Peyer's patch (tissue), 4 donors: ENCODE data around the gene RAD54L. TPM values are rescaled to one million over a fixed set of nuclear protein-coding genes. Genes with fewer than 3 reads are reported as not detected.
"Not testable (repeated sequence)": the region's sequence is repeated elsewhere in the genome, so short reads cannot be mapped to it uniquely, and the experiment has no call there.

Experiments
- DNase-seq, 3 donors: peaks; one replicate each; pipeline ENCODE4 v3.0.0-alpha.2; 2017 to 2019
- H3K27ac ChIP-seq, 4 donors: fragments of 200-600 bp; sonication (generic); one replicate each; pipeline ENCODE4 v1.5.1; 2016 to 2019
- H3K27me3 ChIP-seq, 2 donors: fragments of 200-600 bp; sonication (generic); one replicate each; pipeline ENCODE4 v1.5.1; 2019
- H3K36me3 ChIP-seq, 3 donors: fragments of 200-600 bp; sonication (generic); one replicate each; pipeline ENCODE4 v1.5.1; 2016 to 2019
- H3K4me1 ChIP-seq, 4 donors: fragments of 200-600 bp; sonication (generic); one replicate each; pipeline ENCODE4 v1.5.1; 2016 to 2019
- H3K4me3 ChIP-seq, 4 donors: fragments of 200-600 bp; sonication (generic); 1 replicate in 3 of 4; 2 replicates in 1 of 4; pipeline ENCODE4 v1.5.1; 2016 to 2019; ENCODE audit warnings: mild to moderate bottlenecking in 1 of 4
- H3K9me3 ChIP-seq, 4 donors: fragments of 200-600 bp; sonication (generic); one replicate each; pipeline ENCODE4 v1.5.1; 2016 to 2019; ENCODE audit warnings: mild to moderate bottlenecking in 1 of 4
- POLR2A ChIP-seq, 2 donors: fragments of 450-650 bp; IDR thresholded peaks; one replicate each; pipeline ENCODE4 v1.5.1; 2017; ENCODE audit warnings: antibody characterized with exemption in 2 of 2, mild to moderate bottlenecking in 2 of 2, moderate library complexity in 2 of 2
- total RNA-seq, 4 donors: library from RNA; depleted of rRNA; stranded (reverse); fragments of >200 nt; gene quantifications; one replicate each; pipeline ENCODE4 v1.1.0, GENCODE V29; 2016
- TF ChIP-seq, protein P1 (sequence below), 6 experiments: fragments of 450-650 bp in 4 of 6; fragments of 200-600 bp in 2 of 6; sonication (generic) in 1 of 6; IDR thresholded peaks; one replicate each; pipeline ENCODE4 v1.5.1; 2017 to 2019; ENCODE audit warnings: antibody characterized with exemption in 6 of 6, mild to moderate bottlenecking in 3 of 6, moderate library complexity in 1 of 6

RAD54L gene
- total RNA-seq, 4 donors from 2014 or later, result 3.9 to 71.8 (median 10.3) TPM

DNA sequence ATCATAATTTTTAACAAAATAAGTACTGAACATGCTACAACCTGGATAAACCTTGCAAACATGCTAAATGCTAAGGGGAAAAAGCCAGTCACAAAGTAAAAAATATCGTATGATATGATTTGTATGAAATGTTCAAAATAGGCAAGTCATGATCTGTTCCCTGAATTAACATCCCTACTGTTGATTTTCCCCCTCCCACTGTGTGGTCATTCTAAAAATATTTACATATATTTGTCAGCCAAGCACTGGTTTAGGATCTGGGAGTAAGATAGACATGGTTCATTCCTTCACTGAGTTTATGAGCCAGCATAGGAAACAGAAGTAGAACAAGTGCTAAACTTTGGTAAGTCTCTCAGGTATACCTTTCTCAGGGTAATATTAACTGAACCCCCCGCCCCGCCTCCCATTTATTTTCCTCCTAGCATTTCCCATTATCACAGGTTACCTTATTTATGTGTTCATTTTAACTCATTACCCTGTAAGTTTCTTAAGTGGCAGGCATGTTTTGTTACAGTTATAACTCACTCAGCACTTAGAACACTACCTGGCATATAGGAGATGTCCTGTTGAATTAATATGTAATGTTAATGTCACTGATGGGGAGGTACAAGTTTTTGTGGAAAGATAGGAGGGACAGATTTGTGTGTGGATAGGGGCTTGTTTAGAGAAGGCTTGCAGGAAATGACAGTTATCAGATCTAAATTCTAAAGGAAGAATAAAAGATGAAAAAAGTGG is 68.3 kb downstream of the RAD54L start:
- no peak overlapping the region for H3K27ac ChIP-seq
- TF ChIP-seq POLR2A (IDR thresholded peaks at IDR 0.05), result no peak
- TF ChIP-seq, protein P1, sequence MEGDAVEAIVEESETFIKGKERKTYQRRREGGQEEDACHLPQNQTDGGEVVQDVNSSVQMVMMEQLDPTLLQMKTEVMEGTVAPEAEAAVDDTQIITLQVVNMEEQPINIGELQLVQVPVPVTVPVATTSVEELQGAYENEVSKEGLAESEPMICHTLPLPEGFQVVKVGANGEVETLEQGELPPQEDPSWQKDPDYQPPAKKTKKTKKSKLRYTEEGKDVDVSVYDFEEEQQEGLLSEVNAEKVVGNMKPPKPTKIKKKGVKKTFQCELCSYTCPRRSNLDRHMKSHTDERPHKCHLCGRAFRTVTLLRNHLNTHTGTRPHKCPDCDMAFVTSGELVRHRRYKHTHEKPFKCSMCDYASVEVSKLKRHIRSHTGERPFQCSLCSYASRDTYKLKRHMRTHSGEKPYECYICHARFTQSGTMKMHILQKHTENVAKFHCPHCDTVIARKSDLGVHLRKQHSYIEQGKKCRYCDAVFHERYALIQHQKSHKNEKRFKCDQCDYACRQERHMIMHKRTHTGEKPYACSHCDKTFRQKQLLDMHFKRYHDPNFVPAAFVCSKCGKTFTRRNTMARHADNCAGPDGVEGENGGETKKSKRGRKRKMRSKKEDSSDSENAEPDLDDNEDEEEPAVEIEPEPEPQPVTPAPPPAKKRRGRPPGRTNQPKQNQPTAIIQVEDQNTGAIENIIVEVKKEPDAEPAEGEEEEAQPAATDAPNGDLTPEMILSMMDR (IDR thresholded peaks at IDR 0.05), result no peak
- no peak overlapping the region for H3K4me3 ChIP-seq
- no peaks in the 10 kb centered on the region for H3K9me3 ChIP-seq
- H3K4me1 ChIP-seq, result no peaks in the 10 kb centered on the region
- no peaks in the 10 kb centered on the region for H3K27me3 ChIP-seq
- no peak for DNase-seq
- H3K36me3 ChIP-seq, result peaks cover 0 to 73% (median 4%) of the 10 kb centered on the region in 3 donors

DNA sequence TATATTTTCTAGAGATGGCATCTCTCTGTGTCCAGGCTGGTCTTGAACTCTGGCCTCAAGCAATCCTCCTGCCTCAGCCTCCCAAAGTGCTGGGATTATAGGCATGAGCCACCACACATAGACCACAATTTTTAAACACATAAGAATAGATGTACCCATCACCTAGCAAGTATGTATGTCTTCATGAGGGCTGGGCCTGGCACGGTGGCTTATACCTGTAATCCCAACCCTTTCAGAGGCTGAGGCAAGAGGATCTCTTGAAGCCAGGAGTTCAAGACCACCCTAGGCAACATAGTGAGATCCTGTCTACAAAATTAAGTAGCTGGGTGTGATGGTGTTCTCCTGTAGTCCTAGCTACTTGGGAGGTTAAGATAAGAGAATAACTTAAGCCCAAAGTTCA is 69.8 kb downstream of the RAD54L start:
- TF ChIP-seq, protein P1 (IDR thresholded peaks at IDR 0.05), result no peak
- no peak for TF ChIP-seq POLR2A (IDR thresholded peaks at IDR 0.05)
- Histone ChIP-seq H3K36me3 (peaks cover 0 to 58% (median 4%) of the 10 kb centered on the region in 3 donors), H3K4me1 (no peaks in the 10 kb centered on the region), H3K27me3 (no peaks in the 10 kb centered on the region), H3K4me3 (no peak overlapping the region), H3K9me3 (no peaks in the 10 kb centered on the region), H3K27ac (no peak overlapping the region)
- no peak for DNase-seq

DNA sequence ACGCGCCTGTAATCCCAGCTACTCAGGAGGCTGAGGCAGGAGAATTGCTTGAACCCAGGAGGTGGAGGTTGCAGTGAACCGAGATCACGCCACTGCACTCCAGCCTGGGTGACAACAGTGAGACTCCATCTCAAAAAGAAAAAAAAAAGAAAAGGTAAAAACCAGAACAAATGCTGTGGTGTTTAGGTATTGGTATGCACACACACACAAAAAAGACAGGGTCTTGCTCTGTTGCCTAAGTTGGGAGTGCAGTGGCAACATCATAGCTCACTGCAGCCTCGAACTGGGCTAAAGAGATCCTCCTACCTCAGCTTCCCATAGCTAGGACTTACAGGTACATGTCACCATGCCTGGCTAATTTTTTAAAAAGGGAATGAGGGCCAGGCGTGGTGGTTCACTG is 71.7 kb downstream of the RAD54L start:
- not testable (repeated sequence) for H3K4me3 ChIP-seq, DNase-seq, H3K9me3 ChIP-seq, H3K27ac ChIP-seq, H3K27me3 ChIP-seq, H3K4me1 ChIP-seq
- H3K36me3 ChIP-seq, result peaks cover 0 to 38% (median 0%) of the 10 kb centered on the region in 3 donors

DNA sequence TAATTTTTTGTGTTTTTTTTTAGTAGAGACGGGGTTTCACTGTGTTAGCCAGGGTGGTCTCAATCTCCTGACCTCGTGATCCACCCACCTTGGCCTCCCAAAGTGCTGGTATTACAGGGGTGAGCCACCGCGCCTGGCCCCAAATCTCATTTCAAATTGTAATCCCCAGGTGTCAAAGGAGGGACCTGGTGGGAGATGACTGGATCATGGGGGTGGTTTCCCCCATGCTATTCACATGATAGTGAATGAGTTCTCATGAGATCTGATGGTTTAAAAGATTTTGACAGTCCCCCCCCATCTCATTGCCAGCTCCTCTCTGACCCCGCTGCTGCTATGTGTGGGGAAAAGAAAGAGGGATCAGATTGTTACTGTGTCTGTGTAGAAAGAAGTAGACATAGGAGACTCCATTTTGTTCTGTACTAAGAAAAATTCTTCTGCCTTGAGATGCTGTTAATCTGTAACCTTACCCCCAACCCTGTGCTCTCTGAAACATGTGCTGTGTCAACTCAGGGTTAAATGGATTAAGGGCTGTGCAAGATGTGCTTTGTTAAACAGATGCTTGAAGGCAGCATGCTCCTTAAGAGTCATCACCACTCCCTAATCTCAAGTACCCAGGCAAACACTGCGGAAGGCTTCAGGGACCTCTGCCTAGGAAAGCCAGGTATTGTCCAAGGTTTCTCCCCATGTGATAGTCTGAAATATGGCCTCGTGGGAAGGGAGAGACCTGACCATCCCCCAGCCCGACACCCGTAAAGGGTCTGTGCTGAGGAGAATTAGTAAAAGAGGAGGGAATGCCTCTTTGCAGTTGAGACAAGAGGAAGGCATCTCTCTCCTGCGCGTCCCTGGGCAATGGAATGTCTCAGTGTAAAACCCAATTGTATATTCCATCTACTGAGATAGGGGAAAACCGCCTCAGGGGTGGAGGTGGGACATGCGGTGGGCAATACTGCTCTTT is 72.7 kb downstream of the RAD54L start:
- H3K4me1 ChIP-seq, H3K9me3 ChIP-seq, H3K27ac ChIP-seq, H3K4me3 ChIP-seq, DNase-seq, H3K27me3 ChIP-seq: not testable (repeated sequence)
- H3K36me3 ChIP-seq, result peaks cover 0 to 29% (median 0%) of the 10 kb centered on the region in 3 donors

DNA sequence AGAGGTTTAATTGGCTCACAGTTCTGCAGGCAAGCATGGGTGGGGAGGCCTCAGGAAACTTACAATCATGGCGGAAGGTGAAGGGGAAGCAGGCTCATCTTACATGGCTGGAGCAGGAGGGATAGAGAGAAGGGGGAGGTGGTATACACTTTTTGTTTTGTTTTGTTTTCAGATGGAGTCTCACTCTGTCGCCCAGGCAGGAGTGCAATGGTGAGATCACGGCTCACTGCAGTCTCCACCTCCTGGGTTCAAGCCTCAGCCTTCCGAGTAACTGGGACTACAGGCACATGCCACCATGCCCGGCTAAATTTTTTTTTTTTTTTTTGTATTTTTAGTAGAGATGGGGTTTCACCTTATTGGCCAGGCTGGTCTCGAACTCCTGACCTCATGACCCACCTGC is 74.6 kb downstream of the RAD54L start:
- H3K9me3 ChIP-seq, H3K4me3 ChIP-seq, H3K36me3 ChIP-seq, H3K27ac ChIP-seq, DNase-seq, H3K4me1 ChIP-seq, H3K27me3 ChIP-seq: not testable (repeated sequence)

DNA sequence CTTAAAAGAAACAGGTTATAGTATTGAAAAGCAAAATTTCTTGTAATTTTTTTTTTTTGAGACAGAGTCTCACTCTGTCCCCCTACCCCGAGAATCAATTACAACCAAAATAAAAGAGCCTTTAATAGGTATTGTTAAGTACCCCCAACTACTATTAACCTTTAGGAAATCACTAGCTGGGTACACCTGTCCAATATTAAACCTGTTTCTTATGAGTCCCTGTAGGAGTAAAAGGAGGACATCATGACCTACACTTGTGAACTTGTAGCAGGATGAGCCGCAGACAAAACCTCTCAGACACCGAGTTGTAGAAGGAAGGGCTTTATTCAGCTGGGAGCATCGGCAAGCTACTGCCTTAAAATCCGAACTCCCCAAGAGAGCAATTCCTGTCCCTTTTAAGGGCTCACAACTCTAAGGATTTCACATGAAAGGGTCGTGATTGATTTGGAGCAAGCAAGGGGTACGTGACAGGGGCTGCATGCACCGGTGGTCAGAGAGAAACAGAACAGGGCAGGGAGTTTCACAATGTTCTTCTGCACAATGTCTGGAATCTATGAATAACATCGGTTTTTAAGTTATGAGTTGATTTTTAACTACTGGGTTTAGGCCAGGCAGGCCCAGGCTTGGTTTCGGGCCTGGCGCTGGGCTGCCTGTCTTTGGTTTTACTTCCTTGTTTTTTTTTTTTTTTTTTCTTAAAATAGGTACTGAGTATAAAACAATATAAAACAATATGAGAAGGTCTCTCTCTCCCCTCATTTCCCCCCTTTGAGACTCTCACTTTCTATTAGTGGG is 77.9 kb downstream of the RAD54L start:
- not testable (repeated sequence) for H3K4me3 ChIP-seq, H3K9me3 ChIP-seq, H3K36me3 ChIP-seq, H3K4me1 ChIP-seq, H3K27me3 ChIP-seq
- peak in 1 of 3 donors; percentile 37 for DNase-seq
- H3K27ac ChIP-seq, result peak overlapping the region in 2 of 4 donors; percentile 40 to 59

Other genes with a start within 250 kb of the RAD54L start
- gene PIK3R3, start 115.1 kb upstream of the RAD54L start, total RNA-seq, result 10 to 100 TPM in 1 of 4 donors, 1 to 10 TPM in 3; 2.8 to 12.4 (median 6.4) TPM
- 100 to 1,000 TPM in 3 of 4 donors, 1 to 10 TPM in 1; 4.1 to 229 (median 192) TPM for gene TSPAN1, start 72.7 kb upstream of the RAD54L start, total RNA-seq
- not detected for gene P3R3URF, start 71.3 kb upstream of the RAD54L start, total RNA-seq
- gene POMGNT1, start 49.3 kb upstream of the RAD54L start, total RNA-seq, result 10 to 100 TPM; 34.7 to 60.6 (median 46.3) TPM
- gene LURAP1, start 44.4 kb upstream of the RAD54L start, total RNA-seq, result 1 to 10 TPM in 3 of 4 donors, not detected in 1; 1.5 to 2.5 (median 2.5) TPM
- gene LRRC41, start 55.9 kb downstream of the RAD54L start, total RNA-seq, result 10 to 100 TPM; 19.8 to 72.3 (median 65.3) TPM
- 100 to 1,000 TPM; 230 to 300 (median 262) TPM for gene UQCRH, start 55.9 kb downstream of the RAD54L start, total RNA-seq
- 10 to 100 TPM; 12.8 to 29.4 (median 18.0) TPM for gene NSUN4, start 93.0 kb downstream of the RAD54L start, total RNA-seq
- gene FAAH, start 146.6 kb downstream of the RAD54L start, total RNA-seq, result 100 to 1,000 TPM; 107 to 230 (median 152) TPM
- gene DMBX1, start 242.1 kb downstream of the RAD54L start, total RNA-seq, result not detected